Measurements from ENCODE around the gene UBTF.

The UBTF gene

DNA sequence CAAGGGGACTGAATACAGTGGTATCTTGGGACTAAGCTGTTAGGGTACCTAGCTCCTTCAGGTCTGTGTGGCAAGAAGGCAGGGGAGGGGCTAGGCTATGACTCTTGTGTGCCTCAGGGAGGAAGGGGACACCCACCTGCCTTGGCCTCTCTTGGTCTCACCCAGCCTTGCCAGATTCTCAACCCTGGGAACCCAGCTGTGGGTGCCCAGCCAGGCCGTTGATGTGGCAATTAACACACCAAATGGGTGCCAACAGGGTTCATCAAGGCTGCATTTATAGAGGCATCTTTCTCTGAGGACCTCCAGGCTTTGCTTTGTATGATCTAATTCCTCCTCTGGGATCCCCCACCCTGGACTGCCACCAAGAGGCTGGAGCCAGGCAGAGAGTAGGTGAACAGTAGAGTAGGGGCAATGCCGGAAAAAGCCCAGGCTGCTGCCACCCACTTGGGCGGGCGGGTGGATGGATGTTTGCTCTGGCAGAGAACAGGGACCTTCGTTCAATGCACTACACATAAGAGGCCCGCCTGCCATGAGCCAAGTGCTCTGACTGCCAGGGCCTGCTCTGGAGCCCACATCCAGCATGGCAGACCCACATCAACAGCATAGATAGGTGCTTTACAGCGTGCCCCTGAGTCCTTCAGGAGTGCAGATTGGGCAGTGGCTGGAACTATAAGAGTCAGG, 52.2 kb downstream of the UBTF start:
- DNase-seq (ENCODE audit: low read depth) = no peak

DNA sequence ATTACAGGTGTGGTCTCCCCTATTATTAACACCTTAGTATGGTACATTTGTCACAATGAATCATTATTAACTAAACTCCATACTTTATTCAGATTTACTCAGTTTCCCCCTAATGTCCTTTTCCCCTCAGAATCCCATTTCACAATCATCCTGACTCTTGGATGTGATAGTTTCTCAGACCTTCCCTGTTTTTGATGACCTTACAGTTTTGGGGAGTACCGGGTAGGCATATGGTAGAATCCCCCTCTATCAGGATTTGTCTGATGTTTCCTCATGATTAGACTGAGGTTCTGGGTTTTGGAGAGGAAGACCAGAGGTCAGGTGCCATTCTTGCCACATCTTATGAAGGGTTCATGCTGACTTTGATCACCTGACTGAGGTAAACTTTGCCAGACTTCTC, 55.0 kb downstream of the UBTF start:
- no peak for DNase-seq (ENCODE audit: low read depth)

DNA sequence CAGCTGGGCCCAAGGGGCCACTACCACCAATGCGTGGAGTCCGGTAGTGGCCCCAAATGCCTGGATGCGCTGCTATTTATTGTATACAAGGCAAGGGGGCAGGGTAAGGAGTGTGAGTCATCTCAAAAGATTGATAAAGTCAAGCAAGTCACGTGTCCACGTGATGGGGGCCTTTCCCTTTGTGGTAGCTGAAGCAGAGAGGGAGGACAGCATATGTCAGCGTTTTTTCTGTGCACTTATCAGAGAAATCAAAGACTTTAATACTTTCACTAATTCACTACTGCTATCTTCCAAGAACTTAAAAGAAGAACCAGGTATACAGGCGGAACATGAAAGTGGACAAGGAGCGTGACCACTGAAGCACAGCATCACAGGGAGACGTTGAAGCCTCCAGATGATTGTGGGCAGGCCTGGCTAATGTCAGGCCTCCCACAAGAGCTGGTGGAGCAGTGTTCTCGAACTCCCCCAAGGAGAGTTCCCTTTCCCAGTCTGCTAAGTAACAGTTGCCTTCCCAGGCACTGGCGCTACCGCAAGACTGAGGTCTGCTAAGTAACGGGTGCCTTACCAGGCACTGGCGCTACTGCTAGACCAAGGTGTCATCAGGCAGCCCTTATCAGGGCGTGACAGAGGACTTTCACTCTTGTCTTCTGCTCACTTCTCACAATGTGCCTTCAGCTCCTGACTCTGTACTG, 59.8 kb downstream of the UBTF start:
- no peak for DNase-seq (ENCODE audit: low read depth)

DNA sequence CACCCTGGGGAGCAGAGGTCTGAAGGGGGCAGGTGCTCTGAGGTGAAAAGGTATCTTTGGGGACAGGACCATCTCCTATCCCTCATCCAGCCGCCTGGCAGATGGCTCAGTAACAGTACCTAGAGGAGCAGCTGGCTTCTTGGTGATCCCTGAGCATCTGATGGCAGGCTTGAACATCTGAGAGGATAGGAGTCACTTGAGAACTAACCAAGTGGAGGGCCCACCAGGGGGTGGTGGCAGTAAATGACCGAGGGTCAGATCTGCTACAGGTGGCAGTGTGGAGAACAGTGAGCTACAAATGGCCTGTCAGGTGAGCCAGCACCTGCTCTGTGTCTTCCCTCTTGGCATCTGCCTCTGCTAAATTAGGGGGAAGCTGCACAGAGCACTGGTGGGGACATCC, 64.0 kb downstream of the UBTF start:
- DNase-seq (ENCODE audit: low read depth) = no peak

All from non-pigmented ciliary epithelial cell (primary cell).